HEK293 (cell line): ENCODE results near the gene DEK.

ENCODE experiments used
- GLI2 ChIP-seq: fragments of 450-650 bp; formaldehyde crosslinking; IDR thresholded peaks from 2 replicates; pipeline ENCODE4; 2017; ENCODE audit warnings: missing biosample characterization, missing genetic modification characterization, low read depth, borderline replicate concordance
- HOXA7 ChIP-seq: sonication (generic); formaldehyde crosslinking; IDR thresholded peaks from 2 replicates; pipeline ENCODE4 v1.8.1; 2022; ENCODE audit warnings: missing genetic modification reagents, borderline replicate concordance
- KLF7 ChIP-seq: fragments of 450-650 bp; formaldehyde crosslinking; IDR thresholded peaks from 2 replicates; pipeline ENCODE4 v1.5.1; 2016; ENCODE audit warnings: missing biosample characterization, missing genetic modification characterization, borderline replicate concordance
- OSR2 ChIP-seq: fragments of 450-650 bp; formaldehyde crosslinking; IDR thresholded peaks from 2 replicates; pipeline ENCODE4 v1.5.1; 2016; ENCODE audit warnings: missing biosample characterization, missing genetic modification characterization
- SP7 ChIP-seq: fragments of 450-650 bp; formaldehyde crosslinking; IDR thresholded peaks from 2 replicates; pipeline ENCODE4 v1.5.1; 2016; ENCODE audit warnings: missing biosample characterization, missing genetic modification characterization
- ZBTB1 ChIP-seq: fragments of 450-650 bp; formaldehyde crosslinking; IDR thresholded peaks from 2 replicates; pipeline ENCODE4 v1.5.1; 2016; ENCODE audit warnings: missing biosample characterization, missing genetic modification characterization
- ZBTB17 ChIP-seq: fragments of 450-650 bp; formaldehyde crosslinking; IDR thresholded peaks from 2 replicates; pipeline ENCODE4 v1.5.1; 2016; ENCODE audit warnings: missing biosample characterization, missing genetic modification characterization
- ZBTB7A ChIP-seq: fragments of 450-650 bp; formaldehyde crosslinking; IDR thresholded peaks from 2 replicates; pipeline ENCODE4 v1.5.1; 2016; ENCODE audit warnings: low read depth, missing biosample characterization, missing genetic modification characterization
- ZNF174 ChIP-seq: fragments of 450-650 bp; formaldehyde crosslinking; IDR thresholded peaks from 2 replicates; pipeline ENCODE4 v1.5.0; 2017; ENCODE audit warnings: missing biosample characterization, mild to moderate bottlenecking, missing genetic modification characterization
- ZNF624 ChIP-seq: fragments of 450-650 bp; formaldehyde crosslinking; IDR thresholded peaks from 2 replicates; pipeline ENCODE4 v1.5.1; 2017; ENCODE audit warnings: missing biosample characterization, missing genetic modification characterization
- ZNF785 ChIP-seq: fragments of 450-650 bp; formaldehyde crosslinking; IDR thresholded peaks from 2 replicates; pipeline ENCODE4 v1.5.1; 2016; ENCODE audit warnings: missing biosample characterization, missing genetic modification characterization
- ZNF792 ChIP-seq: fragments of 450-650 bp; formaldehyde crosslinking; IDR thresholded peaks from 2 replicates; pipeline ENCODE4 v1.5.1; 2016; ENCODE audit warnings: missing biosample characterization, missing genetic modification characterization
- ZXDB ChIP-seq: fragments of 450-650 bp; formaldehyde crosslinking; IDR thresholded peaks from 2 replicates; pipeline ENCODE4 v1.5.1; 2016; ENCODE audit warnings: missing biosample characterization, missing genetic modification characterization
- TF ChIP-seq, protein P1 (sequence below): fragments of 450-650 bp; formaldehyde crosslinking; IDR thresholded peaks from 2 replicates; pipeline ENCODE4 v1.5.1; 2016; ENCODE audit warnings: missing biosample characterization, missing genetic modification characterization
- TF ChIP-seq, protein P2 (sequence below): fragments of 450-650 bp; formaldehyde crosslinking; IDR thresholded peaks from 2 replicates; pipeline ENCODE4 v1.5.1; 2016; ENCODE audit warnings: missing biosample characterization, missing genetic modification characterization
- TF ChIP-seq, protein P3 (sequence below): fragments of 450-650 bp; IDR thresholded peaks from 2 replicates; pipeline ENCODE4 v1.5.1; 2018; ENCODE audit warnings: missing biosample characterization, missing genetic modification characterization
- TF ChIP-seq, protein P4 (sequence below): fragments of 450-650 bp; formaldehyde crosslinking; IDR thresholded peaks from 2 replicates; pipeline ENCODE4 v1.5.1; 2016; ENCODE audit warnings: missing biosample characterization, missing genetic modification characterization
- TF ChIP-seq, protein P5 (sequence below): fragments of 450-650 bp; formaldehyde crosslinking; IDR thresholded peaks from 2 replicates; pipeline ENCODE4 v1.5.1; 2017; ENCODE audit warnings: missing biosample characterization, missing genetic modification characterization
- TF ChIP-seq, protein P6 (sequence below): fragments of 450-650 bp; formaldehyde crosslinking; IDR thresholded peaks from 2 replicates; pipeline ENCODE4 v1.5.1; 2016; ENCODE audit warnings: missing biosample characterization, missing genetic modification characterization, borderline replicate concordance
- TF ChIP-seq, protein P7 (sequence below): fragments of 450-650 bp; formaldehyde crosslinking; IDR thresholded peaks from 2 replicates; pipeline ENCODE4 v1.5.1; 2016; ENCODE audit warnings: missing biosample characterization, missing genetic modification characterization
- TF ChIP-seq, protein P8 (sequence below): fragments of 450-650 bp; formaldehyde crosslinking; optimal IDR thresholded peaks from 2 replicates; pipeline ENCODE3; 2016; ENCODE audit warnings: missing biosample characterization, mild to moderate bottlenecking, missing genetic modification characterization
- TF ChIP-seq, protein P9 (sequence below): fragments of 450-650 bp; formaldehyde crosslinking; IDR thresholded peaks from 2 replicates; pipeline ENCODE4 v1.5.1; 2016; ENCODE audit warnings: missing biosample characterization, missing genetic modification characterization

Gene DEK

DNA sequence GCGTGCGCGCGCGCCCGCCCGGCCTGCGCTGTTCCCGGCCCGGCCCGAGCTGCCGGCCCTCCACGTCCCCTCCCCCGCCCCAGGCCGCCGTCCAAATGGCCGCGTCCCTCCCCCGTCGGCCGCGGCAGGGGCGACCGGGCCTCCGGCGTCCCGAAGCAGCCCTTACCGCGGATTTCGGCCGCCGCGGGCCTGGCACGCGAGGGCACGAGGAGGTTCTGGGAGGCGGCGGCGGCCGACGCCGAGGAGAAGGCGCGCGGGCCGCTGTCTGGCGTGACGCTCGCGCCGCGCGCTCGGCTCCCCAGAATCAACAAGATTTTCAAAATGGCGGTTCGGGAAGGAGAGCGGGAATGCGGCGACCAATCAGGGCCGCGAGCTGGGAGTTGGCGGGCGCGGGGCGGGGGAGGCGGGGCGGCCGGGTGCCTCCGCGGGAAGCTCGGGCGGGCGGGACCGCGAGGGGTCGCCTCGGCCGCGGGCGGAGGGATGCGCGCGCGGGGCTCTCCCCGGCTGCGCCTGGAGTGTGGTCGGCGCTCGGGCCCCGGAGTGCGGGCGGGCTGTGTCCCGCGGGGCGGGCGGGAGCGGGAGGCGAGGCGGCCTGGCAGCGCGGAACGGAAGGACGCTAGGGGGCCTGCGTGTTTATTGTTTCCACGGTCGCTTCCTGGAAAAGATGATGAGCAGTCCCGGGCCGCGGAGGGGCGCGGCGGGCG is at the start of gene DEK (continued):
- TF ChIP-seq ZXDB (tag by site-specific recombination) = peak; percentile 70; the same call in 1 of the 2 replicates
- TF ChIP-seq, protein P1, sequence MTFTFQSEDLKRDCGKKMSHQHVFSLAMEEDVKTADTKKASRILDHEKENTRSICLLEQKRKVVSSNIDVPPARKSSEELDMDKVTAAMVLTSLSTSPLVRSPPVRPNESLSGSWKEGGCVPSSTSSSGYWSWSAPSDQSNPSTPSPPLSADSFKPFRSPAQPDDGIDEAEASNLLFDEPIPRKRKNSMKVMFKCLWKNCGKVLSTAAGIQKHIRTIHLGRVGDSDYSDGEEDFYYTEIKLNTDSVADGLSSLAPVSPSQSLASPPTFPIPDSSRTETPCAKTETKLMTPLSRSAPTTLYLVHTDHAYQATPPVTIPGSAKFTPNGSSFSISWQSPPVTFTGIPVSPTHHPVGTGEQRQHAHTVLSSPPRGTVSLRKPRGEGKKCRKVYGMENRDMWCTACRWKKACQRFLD (tag by site-specific recombination) = no peak
- TF ChIP-seq SP7 (tag by site-specific recombination) = 0 out of 2 replicates have a peak, but pooled peaks have one; percentile 49
- TF ChIP-seq, protein P2, sequence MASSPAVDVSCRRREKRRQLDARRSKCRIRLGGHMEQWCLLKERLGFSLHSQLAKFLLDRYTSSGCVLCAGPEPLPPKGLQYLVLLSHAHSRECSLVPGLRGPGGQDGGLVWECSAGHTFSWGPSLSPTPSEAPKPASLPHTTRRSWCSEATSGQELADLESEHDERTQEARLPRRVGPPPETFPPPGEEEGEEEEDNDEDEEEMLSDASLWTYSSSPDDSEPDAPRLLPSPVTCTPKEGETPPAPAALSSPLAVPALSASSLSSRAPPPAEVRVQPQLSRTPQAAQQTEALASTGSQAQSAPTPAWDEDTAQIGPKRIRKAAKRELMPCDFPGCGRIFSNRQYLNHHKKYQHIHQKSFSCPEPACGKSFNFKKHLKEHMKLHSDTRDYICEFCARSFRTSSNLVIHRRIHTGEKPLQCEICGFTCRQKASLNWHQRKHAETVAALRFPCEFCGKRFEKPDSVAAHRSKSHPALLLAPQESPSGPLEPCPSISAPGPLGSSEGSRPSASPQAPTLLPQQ = peak; percentile 32; the same call in 1 of the 2 replicates
- TF ChIP-seq GLI2 (tag by site-specific recombination) = no peak
- TF ChIP-seq KLF7 (tag by site-specific recombination) = no peak
- TF ChIP-seq HOXA7 (CRISPR knock-in tag) = no peak
- TF ChIP-seq, protein P3, sequence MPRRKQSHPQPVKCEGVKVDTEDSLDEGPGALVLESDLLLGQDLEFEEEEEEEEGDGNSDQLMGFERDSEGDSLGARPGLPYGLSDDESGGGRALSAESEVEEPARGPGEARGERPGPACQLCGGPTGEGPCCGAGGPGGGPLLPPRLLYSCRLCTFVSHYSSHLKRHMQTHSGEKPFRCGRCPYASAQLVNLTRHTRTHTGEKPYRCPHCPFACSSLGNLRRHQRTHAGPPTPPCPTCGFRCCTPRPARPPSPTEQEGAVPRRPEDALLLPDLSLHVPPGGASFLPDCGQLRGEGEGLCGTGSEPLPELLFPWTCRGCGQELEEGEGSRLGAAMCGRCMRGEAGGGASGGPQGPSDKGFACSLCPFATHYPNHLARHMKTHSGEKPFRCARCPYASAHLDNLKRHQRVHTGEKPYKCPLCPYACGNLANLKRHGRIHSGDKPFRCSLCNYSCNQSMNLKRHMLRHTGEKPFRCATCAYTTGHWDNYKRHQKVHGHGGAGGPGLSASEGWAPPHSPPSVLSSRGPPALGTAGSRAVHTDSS = no peak
- no peak for TF ChIP-seq ZBTB1 (tag by site-specific recombination)
- no peak for TF ChIP-seq OSR2 (tag by site-specific recombination)
- TF ChIP-seq, protein P4, sequence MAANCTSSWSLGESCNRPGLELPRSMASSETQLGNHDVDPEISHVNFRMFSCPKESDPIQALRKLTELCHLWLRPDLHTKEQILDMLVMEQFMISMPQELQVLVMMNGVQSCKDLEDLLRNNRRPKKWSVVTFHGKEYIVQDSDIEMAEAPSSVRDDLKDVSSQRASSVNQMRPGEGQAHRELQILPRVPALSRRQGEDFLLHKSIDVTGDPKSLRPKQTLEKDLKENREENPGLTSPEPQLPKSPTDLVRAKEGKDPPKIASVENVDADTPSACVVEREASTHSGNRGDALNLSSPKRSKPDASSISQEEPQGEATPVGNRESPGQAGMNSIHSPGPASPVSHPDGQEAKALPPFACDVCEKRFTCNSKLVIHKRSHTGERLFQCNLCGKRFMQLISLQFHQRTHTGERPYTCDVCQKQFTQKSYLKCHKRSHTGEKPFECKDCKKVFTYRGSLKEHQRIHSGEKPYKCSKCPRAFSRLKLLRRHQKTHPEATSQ (tag by site-specific recombination) = no peak
- no peak for TF ChIP-seq ZNF624 (tag by site-specific recombination)
- TF ChIP-seq, protein P5, sequence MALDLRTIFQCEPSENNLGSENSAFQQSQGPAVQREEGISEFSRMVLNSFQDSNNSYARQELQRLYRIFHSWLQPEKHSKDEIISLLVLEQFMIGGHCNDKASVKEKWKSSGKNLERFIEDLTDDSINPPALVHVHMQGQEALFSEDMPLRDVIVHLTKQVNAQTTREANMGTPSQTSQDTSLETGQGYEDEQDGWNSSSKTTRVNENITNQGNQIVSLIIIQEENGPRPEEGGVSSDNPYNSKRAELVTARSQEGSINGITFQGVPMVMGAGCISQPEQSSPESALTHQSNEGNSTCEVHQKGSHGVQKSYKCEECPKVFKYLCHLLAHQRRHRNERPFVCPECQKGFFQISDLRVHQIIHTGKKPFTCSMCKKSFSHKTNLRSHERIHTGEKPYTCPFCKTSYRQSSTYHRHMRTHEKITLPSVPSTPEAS (tag by site-specific recombination) = no peak
- TF ChIP-seq, protein P6, sequence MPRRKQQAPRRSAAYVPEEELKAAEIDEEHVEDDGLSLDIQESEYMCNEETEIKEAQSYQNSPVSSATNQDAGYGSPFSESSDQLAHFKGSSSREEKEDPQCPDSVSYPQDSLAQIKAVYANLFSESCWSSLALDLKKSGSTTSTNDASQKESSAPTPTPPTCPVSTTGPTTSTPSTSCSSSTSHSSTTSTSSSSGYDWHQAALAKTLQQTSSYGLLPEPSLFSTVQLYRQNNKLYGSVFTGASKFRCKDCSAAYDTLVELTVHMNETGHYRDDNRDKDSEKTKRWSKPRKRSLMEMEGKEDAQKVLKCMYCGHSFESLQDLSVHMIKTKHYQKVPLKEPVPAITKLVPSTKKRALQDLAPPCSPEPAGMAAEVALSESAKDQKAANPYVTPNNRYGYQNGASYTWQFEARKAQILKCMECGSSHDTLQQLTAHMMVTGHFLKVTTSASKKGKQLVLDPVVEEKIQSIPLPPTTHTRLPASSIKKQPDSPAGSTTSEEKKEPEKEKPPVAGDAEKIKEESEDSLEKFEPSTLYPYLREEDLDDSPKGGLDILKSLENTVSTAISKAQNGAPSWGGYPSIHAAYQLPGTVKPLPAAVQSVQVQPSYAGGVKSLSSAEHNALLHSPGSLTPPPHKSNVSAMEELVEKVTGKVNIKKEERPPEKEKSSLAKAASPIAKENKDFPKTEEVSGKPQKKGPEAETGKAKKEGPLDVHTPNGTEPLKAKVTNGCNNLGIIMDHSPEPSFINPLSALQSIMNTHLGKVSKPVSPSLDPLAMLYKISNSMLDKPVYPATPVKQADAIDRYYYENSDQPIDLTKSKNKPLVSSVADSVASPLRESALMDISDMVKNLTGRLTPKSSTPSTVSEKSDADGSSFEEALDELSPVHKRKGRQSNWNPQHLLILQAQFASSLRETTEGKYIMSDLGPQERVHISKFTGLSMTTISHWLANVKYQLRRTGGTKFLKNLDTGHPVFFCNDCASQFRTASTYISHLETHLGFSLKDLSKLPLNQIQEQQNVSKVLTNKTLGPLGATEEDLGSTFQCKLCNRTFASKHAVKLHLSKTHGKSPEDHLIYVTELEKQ (tag by site-specific recombination) = no peak
- no peak; the same call in 1 of the 2 replicates for TF ChIP-seq ZBTB17 (tag by site-specific recombination)
- no peak for TF ChIP-seq ZBTB7A (tag by site-specific recombination)
- TF ChIP-seq, protein P7, sequence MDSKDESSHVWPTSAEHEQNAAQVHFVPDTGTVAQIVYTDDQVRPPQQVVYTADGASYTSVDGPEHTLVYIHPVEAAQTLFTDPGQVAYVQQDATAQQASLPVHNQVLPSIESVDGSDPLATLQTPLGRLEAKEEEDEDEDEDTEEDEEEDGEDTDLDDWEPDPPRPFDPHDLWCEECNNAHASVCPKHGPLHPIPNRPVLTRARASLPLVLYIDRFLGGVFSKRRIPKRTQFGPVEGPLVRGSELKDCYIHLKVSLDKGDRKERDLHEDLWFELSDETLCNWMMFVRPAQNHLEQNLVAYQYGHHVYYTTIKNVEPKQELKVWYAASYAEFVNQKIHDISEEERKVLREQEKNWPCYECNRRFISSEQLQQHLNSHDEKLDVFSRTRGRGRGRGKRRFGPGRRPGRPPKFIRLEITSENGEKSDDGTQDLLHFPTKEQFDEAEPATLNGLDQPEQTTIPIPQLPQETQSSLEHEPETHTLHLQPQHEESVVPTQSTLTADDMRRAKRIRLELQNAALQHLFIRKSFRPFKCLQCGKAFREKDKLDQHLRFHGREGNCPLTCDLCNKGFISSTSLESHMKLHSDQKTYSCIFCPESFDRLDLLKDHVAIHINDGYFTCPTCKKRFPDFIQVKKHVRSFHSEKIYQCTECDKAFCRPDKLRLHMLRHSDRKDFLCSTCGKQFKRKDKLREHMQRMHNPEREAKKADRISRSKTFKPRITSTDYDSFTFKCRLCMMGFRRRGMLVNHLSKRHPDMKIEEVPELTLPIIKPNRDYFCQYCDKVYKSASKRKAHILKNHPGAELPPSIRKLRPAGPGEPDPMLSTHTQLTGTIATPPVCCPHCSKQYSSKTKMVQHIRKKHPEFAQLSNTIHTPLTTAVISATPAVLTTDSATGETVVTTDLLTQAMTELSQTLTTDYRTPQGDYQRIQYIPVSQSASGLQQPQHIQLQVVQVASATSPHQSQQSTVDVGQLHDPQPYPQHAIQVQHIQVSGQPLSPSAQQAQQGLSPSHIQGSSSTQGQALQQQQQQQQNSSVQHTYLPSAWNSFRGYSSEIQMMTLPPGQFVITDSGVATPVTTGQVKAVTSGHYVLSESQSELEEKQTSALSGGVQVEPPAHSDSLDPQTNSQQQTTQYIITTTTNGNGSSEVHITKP (tag by site-specific recombination) = no peak
- TF ChIP-seq, protein P8, sequence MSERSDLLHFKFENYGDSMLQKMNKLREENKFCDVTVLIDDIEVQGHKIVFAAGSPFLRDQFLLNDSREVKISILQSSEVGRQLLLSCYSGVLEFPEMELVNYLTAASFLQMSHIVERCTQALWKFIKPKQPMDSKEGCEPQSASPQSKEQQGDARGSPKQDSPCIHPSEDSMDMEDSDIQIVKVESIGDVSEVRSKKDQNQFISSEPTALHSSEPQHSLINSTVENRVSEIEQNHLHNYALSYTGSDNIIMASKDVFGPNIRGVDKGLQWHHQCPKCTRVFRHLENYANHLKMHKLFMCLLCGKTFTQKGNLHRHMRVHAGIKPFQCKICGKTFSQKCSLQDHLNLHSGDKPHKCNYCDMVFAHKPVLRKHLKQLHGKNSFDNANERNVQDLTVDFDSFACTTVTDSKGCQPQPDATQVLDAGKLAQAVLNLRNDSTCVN (tag by site-specific recombination) = peak; percentile 41
- TF ChIP-seq ZNF785 (tag by site-specific recombination) = 0 out of 2 replicates have a peak, but pooled peaks have one; percentile 42
- TF ChIP-seq, protein P9, sequence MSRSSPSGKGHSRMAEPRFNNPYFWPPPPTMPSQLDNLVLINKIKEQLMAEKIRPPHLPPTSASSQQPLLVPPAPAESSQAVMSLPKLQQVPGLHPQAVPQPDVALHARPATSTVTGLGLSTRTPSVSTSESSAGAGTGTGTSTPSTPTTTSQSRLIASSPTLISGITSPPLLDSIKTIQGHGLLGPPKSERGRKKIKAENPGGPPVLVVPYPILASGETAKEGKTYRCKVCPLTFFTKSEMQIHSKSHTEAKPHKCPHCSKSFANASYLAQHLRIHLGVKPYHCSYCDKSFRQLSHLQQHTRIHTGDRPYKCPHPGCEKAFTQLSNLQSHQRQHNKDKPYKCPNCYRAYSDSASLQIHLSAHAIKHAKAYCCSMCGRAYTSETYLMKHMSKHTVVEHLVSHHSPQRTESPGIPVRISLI (tag by site-specific recombination) = no peak
- TF ChIP-seq ZNF792 (tag by site-specific recombination) = no peak
- no peak for TF ChIP-seq ZNF174 (tag by site-specific recombination)
